ENCODE results near the gene HSPA2.

The HSPA2 gene

GRCh38 chr14:64540208-64541202 lies at the start of gene HSPA2:
Gene HSPA2 (plus strand): TSS chr14:64540741. CDS start chr14:64540850, 109 bp downstream.
- peak; percentile 97 for DNase-seq

- no peak for DNase-seq
These were observed 48.9 kb upstream of the HSPA2 start for GRCh38 chr14:64491637-64492036.

GRCh38 chr14:64493455-64493854 lies 47.1 kb upstream of the HSPA2 start:
- no peak for DNase-seq

- no peak for DNase-seq
These were observed 45.3 kb upstream of the HSPA2 start for GRCh38 chr14:64495252-64495651.

- DNase-seq, result no peak
These were observed 43.8 kb upstream of the HSPA2 start for GRCh38 chr14:64496764-64497163.

GRCh38 chr14:64500088-64500487 lies 40.5 kb upstream of the HSPA2 start:
- no peak for DNase-seq

GRCh38 chr14:64501411-64502171 lies 39.0 kb upstream of the HSPA2 start:
- DNase-seq, result no peak

- no peak for DNase-seq
These were observed 38.1 kb upstream of the HSPA2 start for GRCh38 chr14:64502456-64502855.

- no peak for DNase-seq
These were observed 37.6 kb upstream of the HSPA2 start for GRCh38 chr14:64502887-64503433.

- peak; percentile 88 for DNase-seq
These were observed 36.9 kb upstream of the HSPA2 start, which contains the start of gene ZBTB25 for GRCh38 chr14:64503434-64504309. Gene ZBTB25 (minus strand): TSS chr14:64503838. CDS start chr14:64490533, 13,305 bp downstream.

GRCh38 chr14:64504310-64504896 lies 36.1 kb upstream of the HSPA2 start, which contains the start of gene ZBTB1:
Gene ZBTB1 (plus strand): TSS chr14:64504770. CDS start chr14:64521505, 16,735 bp downstream.
- peak; percentile 66 for DNase-seq

GRCh38 chr14:64504897-64505794 lies 35.4 kb upstream of the HSPA2 start:
- peak; percentile 65 for DNase-seq

GRCh38 chr14:64506721-64507120 lies 33.8 kb upstream of the HSPA2 start:
- no peak for DNase-seq

GRCh38 chr14:64507376-64508156 lies 33.0 kb upstream of the HSPA2 start:
- no peak for DNase-seq

GRCh38 chr14:64508215-64508776 lies 32.2 kb upstream of the HSPA2 start:
- DNase-seq, result no peak

GRCh38 chr14:64509036-64509435 lies 31.5 kb upstream of the HSPA2 start:
- DNase-seq, result no peak

GRCh38 chr14:64510825-64511671 lies 29.5 kb upstream of the HSPA2 start:
- DNase-seq, result peak; percentile 14

GRCh38 chr14:64513271-64513670 lies 27.3 kb upstream of the HSPA2 start:
- no peak for DNase-seq

Measured in DMS153 (cell line).